ENCODE data around the gene PHLPP1.
"Not testable (repeated sequence)": the region's sequence is repeated elsewhere in the genome, so short reads cannot be mapped to it uniquely, and the experiment has no call there.

Gene PHLPP1

DNA sequence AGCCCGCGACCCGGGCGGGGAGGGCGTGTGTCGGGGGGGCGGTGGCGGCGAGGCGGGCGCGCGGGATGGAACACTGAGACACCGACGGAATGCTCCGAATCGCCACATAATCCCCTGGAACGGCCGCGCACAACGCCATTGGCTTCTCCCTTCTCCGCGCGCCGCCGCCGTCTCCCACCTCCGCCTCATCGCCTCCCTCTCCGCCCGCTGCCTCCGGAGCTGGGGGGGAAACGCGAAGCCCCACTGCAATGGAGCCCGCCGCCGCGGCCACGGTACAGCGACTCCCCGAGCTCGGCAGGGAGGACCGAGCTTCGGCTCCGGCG is at the start of gene PHLPP1:
TSS of gene PHLPP1 (plus strand) at position 106 of the 323 bp plus-strand sequence. CDS start at position 249, 143 bp downstream.
- DNase-seq = peak; percentile 59

DNA sequence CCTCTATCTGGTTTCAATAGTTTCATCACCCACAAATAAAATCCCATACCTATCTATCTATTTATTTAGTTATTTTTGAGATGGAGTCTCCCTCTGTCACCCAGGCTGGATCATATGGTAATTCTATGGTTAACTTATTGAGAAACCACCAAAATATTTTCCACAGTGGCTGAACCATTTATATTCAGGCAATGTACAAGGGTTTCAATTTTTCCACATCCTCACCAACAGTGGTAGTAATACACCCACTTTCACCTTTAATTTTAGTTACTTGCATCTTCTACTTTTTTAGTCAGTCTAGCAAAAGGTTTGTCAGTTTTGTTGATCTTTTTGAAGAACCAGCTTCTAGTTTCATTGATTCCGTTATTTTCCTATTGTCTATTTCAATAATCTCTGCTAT is 46.1 kb upstream of the PHLPP1 start:
- no peak for DNase-seq

DNA sequence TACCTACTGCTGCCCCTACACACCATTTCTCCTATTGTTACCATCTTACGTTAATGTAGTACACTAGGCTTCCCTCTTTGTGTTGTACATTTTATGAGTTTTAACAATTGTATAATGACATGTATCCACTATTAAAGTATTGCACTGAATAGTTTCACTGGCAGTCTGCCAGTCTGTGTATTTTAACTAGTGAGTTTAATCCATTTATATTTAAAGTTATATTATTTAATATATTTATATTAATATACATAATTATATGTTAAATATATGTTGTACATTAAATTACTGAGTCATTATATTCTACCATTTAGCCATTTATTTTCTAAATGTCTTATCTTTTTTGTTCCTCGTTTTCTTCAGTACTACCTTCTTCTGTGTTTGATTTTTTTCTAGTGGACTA is 44.8 kb upstream of the PHLPP1 start:
- DNase-seq = no peak

DNA sequence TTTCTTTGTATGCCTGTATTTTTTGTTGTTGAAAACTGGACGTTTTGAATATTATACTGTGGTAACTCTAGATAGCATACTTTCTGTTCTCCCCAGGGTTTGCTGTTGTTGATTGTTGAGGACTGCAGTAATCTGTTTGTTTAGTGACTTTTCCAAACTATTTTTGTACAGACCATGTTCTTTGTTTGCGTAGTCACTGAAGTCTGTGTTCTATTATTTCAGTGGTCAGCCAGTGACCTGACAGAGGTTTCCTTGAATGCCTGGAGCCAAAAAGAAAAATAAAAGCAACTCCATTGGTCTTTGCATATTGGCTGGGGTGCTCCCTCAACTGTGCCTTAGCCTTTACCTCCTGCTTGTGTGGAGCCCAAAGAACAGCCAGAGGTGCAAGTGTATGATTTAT is 42.7 kb upstream of the PHLPP1 start:
- DNase-seq = no peak

DNA sequence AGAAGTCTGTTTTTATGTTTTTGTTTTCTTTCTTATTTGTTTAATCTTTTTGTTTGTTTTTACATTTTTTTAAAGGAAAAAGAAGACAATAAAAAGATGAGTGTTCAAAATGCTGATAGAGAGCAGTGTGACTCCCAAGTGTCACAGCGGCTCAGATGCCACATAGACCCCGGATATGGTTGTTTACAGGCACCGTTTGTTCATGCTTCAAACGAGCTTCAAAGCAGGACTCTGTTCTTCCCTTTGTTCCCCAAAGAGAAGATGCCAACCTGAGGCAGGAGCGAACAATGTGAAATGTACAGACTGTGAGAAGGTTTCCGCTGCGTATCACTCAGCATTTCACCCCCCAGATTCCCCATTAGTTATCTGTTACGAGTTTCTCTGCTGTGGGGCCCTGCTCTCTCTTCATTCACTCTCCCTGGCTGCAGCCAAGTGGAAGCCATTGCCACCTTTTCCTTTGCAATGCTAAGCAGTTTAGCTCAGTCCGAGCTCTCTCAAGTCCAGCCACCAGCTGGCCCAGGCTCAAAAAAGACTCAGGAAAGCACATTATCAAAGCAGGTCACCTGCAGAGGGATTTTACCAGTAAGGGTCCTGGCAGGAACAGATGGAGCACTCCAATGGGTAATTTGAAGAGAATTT is 36.4 kb upstream of the PHLPP1 start:
- DNase-seq = no peak

DNA sequence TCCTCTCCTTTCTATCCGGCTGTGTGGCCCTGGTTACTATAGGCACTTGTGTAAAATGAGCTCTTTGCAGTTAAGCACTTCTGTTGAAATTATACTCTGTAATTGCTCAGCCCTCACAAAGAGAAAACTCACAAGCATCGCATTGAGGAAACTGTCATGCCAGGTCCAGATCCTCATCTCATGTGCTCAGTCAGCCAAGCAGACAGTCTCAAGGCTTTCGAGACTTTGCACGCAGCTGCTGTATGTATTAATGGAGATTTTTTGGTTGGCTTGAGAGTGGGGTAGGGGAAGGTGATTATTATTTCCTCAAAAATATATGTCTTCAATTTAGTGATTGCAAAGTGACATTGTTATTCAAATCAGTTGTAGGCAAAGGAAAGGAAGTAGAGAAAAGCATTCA is 33.0 kb upstream of the PHLPP1 start:
- DNase-seq = no peak

DNA sequence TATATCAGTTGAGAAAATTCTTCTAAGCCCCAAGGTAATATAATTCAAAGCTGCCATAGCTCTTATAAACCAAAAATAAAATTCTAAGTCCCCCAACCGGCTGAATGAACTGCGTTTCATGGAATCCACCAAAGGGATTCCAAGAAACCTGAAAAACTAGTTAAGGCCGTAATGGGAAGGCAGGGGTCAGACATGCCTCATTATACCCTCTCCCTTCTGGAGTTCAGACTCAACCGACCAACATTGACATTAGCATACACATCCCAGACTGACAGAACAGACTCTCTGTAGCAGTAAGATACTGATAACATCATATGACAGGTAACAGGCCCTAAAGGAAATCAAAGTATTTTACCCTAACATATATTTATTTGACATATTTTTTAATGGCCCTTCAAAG is 31.4 kb upstream of the PHLPP1 start:
- no peak for DNase-seq

DNA sequence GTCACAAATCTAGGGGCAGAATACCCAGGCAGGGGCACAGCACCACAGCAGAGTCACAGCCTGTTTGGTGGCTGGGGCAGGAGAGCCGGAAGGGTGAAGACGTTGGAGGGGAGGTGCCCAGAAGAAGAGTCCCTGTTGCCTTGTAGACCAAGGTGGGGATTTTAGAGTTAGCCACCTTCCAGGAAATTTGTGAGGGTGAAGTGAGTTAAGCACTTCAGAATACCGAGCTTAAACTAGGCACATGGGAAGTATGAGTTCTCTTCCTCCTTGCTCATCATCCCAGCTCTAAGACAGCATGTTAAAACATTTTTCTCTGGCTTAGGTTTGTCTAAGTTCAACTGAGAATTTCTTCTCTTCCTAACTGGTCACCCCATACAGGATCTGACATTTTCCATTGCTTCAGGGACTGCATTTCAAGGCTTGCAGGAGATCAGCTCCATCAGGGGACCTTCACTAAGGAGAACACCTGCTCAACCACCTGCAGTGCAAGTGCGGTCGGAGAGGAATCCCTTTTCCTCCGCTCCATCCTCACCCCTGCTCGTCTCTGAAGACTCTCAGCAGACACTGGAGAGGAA is 26.5 kb upstream of the PHLPP1 start:
- DNase-seq = no peak

DNA sequence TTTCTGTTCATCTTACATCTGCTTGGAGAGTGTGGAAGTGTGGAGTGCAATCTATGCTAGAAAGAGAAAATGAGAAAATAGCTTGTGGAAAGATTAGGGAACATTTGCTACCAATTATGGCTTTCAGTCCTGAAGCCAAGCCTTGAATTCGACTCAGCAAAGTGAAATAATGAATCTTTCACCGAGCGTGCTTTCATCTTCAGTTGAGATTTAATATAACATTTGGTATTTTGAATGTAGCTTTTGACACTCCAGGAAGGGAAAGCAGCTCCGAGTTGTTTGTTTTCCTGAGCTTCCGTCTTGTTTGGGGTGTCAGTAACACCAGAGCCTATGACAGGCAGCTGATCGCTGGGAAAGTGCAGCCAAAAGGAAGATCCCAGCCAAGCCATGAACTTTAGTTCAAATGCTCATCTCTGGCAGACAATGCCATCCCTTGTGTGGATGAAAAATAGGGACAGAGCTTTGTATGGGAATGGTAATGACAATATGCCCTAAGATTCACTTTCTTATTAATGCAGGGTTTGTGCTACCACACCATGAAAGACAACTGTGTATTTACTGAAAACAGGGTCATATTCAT is 25.0 kb upstream of the PHLPP1 start:
- no peak for DNase-seq

DNA sequence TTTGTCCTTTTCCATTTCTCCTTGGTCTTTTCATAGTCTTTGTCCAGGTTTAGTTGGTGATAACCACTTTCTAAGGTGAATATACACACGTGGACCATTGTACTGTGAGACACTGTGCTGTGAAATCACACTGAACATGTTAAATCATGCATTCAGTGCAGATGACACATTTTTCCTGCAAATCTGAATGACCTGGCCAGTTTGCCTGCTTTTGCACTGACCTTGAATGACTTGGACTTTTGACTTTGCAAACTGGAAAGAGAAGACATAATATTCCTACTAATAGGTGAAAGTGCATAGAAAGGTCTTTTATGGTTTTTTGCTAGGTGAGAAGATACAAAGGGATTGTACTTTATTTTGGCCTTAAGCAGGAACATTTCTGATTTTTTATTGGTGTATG is 21.7 kb upstream of the PHLPP1 start:
- DNase-seq = no peak

DNA sequence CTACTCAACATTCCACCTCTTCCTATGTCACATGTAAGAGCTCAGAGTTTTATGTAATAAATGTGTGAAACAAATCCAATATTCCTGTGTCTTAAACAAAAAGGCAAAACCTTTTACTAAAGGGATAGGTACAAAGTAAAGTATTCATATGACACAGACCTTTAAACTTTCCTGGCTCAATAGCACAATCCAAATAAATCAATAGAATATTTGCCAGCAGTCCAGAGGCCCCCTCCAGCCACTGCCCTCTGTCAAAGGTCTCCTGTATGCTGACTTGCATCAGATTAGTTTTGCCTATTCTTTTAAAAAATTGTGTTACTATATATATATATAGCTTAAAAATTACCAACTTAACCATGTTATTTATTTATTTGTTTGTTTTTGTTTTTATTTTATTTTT is 17.7 kb upstream of the PHLPP1 start:
- no peak for DNase-seq

DNA sequence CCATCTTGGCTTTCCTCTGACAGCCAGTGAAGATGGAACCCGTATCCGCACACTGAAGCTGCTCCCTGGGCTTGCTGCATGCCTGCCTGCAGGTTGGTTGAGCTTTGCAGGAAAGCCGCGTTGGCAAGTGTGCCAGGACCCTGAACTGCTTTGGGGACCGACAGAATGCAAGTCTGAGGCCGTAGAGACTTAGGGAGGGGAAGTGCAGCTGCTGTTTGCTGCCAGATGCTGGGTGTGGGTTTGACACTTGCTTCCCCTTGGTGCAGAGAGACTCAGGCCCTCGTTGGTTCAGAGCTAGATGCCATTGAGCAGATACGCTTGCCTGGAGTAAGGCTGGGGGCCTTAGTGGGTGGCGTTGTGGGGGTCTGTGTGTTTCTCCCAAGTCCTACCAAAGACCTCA is 13.1 kb upstream of the PHLPP1 start:
- no peak for DNase-seq

DNA sequence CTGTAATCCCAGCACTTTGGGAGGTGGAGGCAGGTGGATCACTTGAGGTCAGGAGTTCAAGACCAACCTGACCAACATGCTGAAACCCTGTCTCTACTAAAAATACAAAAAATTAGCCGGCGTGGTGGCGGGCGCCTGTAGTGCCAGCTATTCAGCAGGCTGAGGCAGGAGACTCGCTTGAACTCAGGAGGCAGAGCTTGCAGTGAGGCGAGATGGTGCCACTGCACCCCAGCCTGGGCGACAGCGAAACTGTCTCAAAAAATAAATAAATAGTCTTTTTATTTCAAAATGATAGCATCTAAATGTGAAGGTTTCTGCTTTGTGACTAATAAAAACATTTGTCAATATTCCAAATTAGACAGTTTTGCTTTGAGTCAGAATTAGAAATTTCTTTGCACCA is 8.5 kb upstream of the PHLPP1 start:
- DNase-seq = not testable (repeated sequence)

DNA sequence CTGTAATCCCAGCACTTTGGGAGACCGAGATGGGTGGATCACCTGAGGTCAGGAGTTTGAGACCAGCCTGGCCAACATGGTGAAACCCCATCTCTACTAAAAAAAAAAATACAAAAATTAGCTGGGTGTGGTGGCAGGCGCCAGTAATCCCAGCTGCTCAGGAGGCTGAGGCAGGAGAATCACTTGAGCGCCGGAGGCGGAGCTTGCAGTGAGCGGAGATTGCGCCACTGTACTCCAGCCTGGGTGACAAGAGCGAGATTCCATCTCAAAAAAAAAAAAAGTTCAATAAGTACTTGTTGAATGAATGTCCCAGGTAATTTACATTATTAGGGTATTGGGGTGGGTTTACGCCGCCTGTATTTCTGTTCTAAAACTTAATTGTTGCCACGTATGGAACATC is 5.4 kb upstream of the PHLPP1 start:
- not testable (repeated sequence) for DNase-seq

DNA sequence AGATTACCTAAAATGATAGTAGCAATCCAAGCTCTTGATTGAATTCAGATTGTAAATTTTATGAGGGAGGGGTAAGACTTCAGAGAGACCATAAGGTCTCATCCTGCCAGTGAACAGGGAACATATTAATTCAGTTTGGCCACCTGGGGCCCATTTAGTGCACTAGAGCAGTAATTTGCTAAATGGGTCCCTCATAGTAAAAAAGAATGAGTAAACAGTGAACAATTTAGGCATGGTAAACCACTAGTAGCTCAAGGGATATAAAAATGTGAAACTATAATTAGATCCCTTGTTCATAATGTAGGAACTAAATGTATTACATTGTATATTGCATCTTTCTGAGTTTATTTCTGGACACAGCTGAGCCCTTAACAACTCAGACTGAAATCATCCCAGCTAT is 4.9 kb upstream of the PHLPP1 start:
- peak; percentile 49 for DNase-seq

DNA sequence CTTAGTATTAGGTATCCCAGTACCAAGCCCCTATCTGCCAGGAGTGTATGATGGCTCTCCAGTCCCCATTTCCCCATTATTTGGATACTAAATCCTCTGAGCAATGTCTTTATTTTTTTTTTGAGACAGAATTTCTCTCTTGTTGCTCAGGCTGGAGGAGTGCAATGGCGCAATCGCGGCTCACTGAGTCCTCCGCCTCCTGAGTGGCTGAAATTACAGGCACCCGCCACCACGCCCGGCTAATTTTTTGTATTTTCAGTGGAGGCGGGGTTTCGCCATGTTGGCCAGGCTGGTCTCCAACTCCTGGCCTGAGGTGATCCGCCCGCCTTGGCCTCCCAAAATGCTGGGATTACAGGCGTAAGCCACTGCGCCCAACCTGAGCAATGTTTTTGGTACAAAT is 3.6 kb upstream of the PHLPP1 start:
- no peak for DNase-seq

DNA sequence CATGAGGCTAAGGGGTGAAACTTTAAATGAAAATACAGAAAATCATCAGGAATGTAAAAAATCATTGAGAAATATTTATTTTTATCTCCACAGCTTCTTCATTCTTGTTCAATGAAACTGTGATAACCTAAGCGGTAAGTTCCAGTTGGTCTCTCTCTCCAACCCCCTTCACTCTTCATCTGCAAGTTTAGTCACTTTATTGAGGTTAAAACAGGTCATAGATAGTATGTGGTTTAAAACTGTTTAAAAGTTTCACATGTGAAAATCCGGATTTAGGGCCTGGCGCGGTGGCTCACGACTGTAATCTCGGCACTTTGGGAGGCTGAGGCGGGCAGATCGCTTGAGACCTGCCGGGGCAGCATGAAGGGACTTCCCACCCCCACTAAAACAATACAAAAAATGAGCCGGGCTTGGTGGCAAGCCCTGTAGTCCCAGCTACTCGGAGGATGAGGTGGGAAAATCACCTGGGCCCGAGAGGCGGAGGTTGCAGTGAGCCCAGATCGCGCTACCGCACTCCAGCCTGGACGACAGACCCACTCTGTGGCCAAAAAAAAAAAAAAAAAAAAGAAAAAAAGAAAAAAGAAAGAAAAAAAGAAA is 1.6 kb upstream of the PHLPP1 start:
- no peak for DNase-seq

DNA sequence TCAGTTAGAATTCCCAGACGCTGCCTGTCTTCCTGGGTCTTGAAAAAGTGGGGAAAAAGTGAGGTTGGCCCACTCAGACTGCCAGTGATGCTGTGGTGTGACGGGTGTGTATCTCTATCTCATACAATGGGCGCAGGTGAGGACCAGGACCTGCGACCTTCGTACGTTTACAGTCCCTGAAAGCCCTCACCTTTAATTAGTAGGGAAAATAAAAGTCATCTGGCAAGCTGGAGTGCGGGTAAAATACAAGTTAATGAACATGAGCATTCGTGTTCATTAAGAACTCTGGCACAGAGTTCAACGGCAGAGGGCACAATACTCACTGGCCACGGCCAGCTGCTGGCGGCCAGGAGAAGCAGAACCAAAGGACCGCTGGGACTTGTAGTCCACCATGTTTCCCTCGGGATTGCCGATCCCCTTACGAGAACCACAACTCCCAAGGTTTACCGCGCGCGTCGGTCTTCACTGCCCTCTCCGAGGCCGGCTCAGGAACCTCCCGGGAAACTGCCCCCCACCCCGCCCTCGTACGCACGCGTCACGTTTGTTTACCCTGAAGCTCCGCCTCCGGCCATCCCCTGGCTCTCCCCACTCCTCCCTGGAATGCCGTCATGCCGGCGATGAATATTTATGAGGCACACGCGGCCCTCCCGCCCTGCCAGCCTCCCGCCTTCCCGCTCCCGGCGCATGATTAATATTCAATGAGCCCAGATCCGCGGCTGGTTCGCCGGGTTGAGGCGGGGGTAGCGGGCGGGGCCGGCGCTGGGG is 488 bp upstream of the PHLPP1 start:
- DNase-seq = peak; percentile 96

DNA sequence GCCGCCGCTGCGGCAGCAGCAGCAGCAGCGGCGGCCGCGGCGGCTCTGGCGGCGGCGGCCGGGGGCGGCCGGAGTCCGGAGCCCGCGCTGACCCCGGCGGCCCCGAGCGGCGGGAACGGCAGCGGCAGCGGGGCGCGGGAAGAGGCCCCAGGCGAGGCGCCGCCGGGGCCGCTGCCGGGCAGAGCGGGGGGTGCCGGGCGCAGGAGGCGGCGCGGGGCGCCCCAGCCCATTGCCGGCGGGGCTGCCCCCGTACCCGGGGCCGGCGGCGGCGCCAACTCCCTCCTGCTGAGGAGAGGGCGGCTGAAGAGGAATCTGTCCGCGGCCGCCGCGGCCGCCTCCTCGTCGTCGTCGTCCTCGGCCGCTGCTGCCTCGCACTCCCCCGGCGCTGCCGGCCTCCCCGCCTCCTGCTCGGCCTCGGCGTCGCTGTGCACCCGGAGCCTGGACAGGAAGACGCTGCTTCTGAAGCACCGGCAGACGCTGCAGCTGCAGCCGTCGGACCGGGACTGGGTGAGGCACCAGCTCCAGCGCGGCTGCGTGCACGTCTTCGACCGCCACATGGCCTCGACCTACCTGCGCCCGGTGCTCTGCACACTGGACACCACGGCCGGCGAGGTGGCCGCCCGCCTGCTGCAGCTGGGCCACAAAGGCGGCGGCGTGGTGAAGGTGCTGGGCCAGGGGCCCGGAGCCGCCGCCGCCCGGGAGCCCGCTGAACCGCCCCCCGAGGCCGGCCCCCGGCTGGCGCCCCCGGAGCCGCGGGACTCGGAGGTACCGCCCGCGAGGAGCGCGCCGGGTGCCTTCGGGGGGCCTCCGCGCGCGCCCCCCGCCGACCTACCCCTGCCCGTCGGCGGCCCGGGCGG is 646 bp downstream of the PHLPP1 start:
- peak; percentile 18 for DNase-seq

DNA sequence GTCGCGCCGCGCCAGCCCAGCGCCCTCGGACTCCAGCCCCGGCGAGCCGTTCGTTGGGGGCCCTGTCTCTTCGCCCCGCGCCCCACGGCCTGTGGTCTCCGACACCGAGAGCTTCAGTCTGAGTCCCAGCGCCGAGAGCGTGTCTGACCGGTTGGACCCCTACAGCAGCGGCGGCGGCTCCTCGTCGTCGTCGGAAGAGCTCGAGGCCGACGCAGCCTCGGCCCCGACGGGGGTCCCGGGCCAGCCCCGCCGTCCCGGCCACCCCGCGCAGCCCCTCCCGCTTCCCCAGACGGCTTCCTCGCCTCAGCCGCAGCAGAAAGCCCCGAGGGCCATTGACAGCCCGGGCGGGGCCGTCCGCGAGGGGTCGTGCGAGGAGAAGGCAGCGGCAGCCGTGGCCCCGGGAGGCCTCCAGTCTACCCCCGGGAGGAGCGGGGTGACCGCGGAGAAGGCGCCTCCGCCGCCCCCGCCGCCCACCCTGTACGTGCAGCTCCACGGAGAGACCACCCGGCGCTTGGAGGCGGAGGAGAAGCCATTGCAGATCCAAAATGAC is 1.4 kb downstream of the PHLPP1 start:
- no peak for DNase-seq

DNA sequence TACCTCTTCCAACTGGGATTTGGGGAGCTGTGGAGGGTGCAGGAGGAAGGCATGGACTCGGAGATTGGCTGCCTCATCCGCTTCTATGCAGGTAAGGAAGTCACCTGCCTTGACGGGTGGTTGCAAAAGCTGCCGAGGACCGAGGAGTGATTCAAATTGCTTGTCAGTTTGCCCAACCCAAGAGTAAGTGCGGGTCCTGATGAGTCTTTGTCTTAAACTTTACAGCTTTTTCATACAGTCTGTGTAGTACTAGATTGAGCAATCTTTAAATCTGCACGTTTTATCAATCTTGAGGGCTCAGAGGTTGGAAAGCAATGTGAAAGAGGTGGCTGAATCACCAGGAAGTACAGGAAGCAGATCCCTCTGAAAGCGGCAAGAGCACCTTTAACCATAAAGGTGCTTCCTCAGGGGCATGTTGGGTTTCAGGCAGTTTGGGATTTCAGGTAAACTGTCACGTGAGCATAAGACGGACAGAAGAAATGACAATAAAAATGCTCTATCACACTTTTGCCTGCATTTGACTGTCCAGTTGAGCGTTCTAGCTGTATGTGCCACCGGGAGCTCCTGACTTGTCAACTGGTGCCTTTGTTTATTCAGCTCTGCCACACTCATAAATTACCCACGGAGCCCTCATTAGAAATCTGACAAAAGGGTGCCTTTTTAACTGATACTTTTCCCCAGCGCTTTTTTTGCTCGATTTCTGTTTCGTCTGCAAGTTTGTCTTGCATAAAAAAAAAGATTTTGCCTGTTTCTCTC is 2.0 kb downstream of the PHLPP1 start:
- DNase-seq = peak; percentile 16
